Testis (tissue), 3 donors: ENCODE data around the gene CNDP1. TPM values are rescaled to one million over a fixed set of nuclear protein-coding genes. Genes with fewer than 3 reads are reported as not detected.

Experiments used
- DNase-seq: peaks from one replicate; pipeline ENCODE4 v3.0.0-alpha.2; 2019
- H3K27ac ChIP-seq, 2 donors: fragments of 200-600 bp; sonication (generic); one replicate each; pipeline ENCODE4 v1.5.1; 2019
- H3K27me3 ChIP-seq: fragments of 200-600 bp; sonication (generic); one replicate; pipeline ENCODE4 v1.5.1; 2019
- H3K36me3 ChIP-seq: fragments of 200-600 bp; sonication (generic); one replicate; pipeline ENCODE4 v1.5.1; 2017; ENCODE audit warnings: low read depth; ENCODE audit errors: missing control alignments
- H3K4me1 ChIP-seq: fragments of 200-600 bp; sonication (generic); one replicate; pipeline ENCODE4 v1.5.1; 2019
- H3K4me3 ChIP-seq, 2 donors: fragments of 200-600 bp; sonication (generic); one replicate each; pipeline ENCODE4 v1.5.1; 2017 to 2019
- H3K9me3 ChIP-seq: fragments of 200-600 bp; sonication (generic); one replicate; pipeline ENCODE4 v1.5.1; 2017
- CTCF ChIP-seq, 3 experiments: fragments of 450-650 bp in 2 of 3; fragments of 200-600 bp in 1 of 3; sonication (generic) in 1 of 3; IDR thresholded peaks; one replicate each; pipeline ENCODE4 v1.5.1; 2016 to 2019; ENCODE audit warnings: antibody characterized with exemption in 3 of 3, mild to moderate bottlenecking in 2 of 3, moderate library complexity in 1 of 3
- POLR2A ChIP-seq: fragments of 450-650 bp; IDR thresholded peaks from one replicate; pipeline ENCODE4 v1.6.1; 2017; ENCODE audit warnings: antibody characterized with exemption, mild to moderate bottlenecking, moderate library complexity
- WGBS, 2 donors: methylation state at CpG; one replicate each; pipeline ENCODE4 v1.1.5; 2018; 5-methylcytosine and 5-hydroxymethylcytosine counted together
- intact Hi-C: fragments of 100-400 bp; cut with DNase I; formaldehyde crosslinking; loops from one replicate; pipeline ENCODE4 v1.15.1; 2023; ENCODE audit warnings: low total_unique reads
- polyA plus RNA-seq: library from polyadenylated mRNA; stranded (reverse); fragments of 350-450 nt; fragmentation: Illumina TruSeq; extraction: RNeasy Lipid Tissue Mini Kit (QIAGEN cat#74804); gene quantifications from one replicate; pipeline ENCODE4 v1.2.3, GENCODE V29; 2014; ENCODE audit warnings: low read depth, low replicate concordance; ENCODE audit not compliant: insufficient read depth
- total RNA-seq, 2 donors: library from RNA; depleted of rRNA; stranded (reverse); fragments of >200 nt; gene quantifications; one replicate each; pipeline ENCODE4 v1.2.3, GENCODE V29; 2016

The CNDP1 gene
- total and polyA plus RNA-seq, 3 donors from 2014 or later, result 0.31 to 1.3 (median 0.40) TPM

- H3K27ac ChIP-seq, result no peak overlapping the region
- no peak for DNase-seq
- H3K27me3 ChIP-seq, result no peaks in the 10 kb centered on the region
- intact Hi-C loops, result no loop called here
- no peaks in the 10 kb centered on the region for H3K36me3 ChIP-seq
- H3K4me1 ChIP-seq, result peaks cover 15% of the 10 kb centered on the region
- H3K4me3 ChIP-seq, result no peak overlapping the region
- WGBS, 2 donors, result 92 to 95% methylated on average over 13 to 14 of the region's 14 CpGs
- H3K9me3 ChIP-seq, result no peaks in the 10 kb centered on the region
- TF ChIP-seq CTCF (IDR thresholded peaks at IDR 0.05) (no peak), POLR2A (no peak)
Observed at GRCh38 chr18:74507927-74508326, 26.4 kb upstream of the CNDP1 start.

- no peak overlapping the region for H3K4me3 ChIP-seq
- H3K9me3 ChIP-seq, result no peaks in the 10 kb centered on the region
- no peaks in the 10 kb centered on the region for H3K27me3 ChIP-seq
- TF ChIP-seq POLR2A (no peak), CTCF (IDR thresholded peaks at IDR 0.05) (no peak)
- intact Hi-C loops, result no loop called here
- H3K27ac ChIP-seq, result no peak overlapping the region
- no peaks in the 10 kb centered on the region for H3K36me3 ChIP-seq
- DNase-seq, result no peak
- 72 to 77% methylated on average over 9 of the region's 9 CpGs for WGBS, 2 donors
- H3K4me1 ChIP-seq, result peaks cover 15% of the 10 kb centered on the region
Observed at GRCh38 chr18:74508366-74508765, 25.9 kb upstream of the CNDP1 start.

- Histone ChIP-seq H3K27ac (no peak overlapping the region), H3K4me1 (peaks cover 15% of the 10 kb centered on the region), H3K9me3 (no peaks in the 10 kb centered on the region), H3K27me3 (no peaks in the 10 kb centered on the region), H3K36me3 (no peaks in the 10 kb centered on the region), H3K4me3 (no peak overlapping the region)
- intact Hi-C loops, result no loop called here
- no peak for DNase-seq
- TF ChIP-seq CTCF (IDR thresholded peaks at IDR 0.05), result no peak
- TF ChIP-seq POLR2A, result no peak
- WGBS, 2 donors, result 67 to 73% methylated on average over 11 of the region's 11 CpGs
Observed at GRCh38 chr18:74508821-74509225, 25.5 kb upstream of the CNDP1 start.

- TF ChIP-seq CTCF (IDR thresholded peaks at IDR 0.05), result no peak
- no peak overlapping the region for H3K27ac ChIP-seq
- H3K4me1 ChIP-seq, result peaks cover 15% of the 10 kb centered on the region
- no peak for DNase-seq
- intact Hi-C loops, result no loop called here
- no peaks in the 10 kb centered on the region for H3K9me3 ChIP-seq
- 82 to 85% methylated on average over 25 to 29 of the region's 29 CpGs for WGBS, 2 donors
- no peak overlapping the region for H3K4me3 ChIP-seq
- no peaks in the 10 kb centered on the region for H3K36me3 ChIP-seq
- H3K27me3 ChIP-seq, result no peaks in the 10 kb centered on the region
Observed at GRCh38 chr18:74509856-74510769, 24.2 kb upstream of the CNDP1 start.

- Histone ChIP-seq H3K36me3 (no peaks in the 10 kb centered on the region), H3K9me3 (no peaks in the 10 kb centered on the region), H3K27ac (no peak overlapping the region), H3K4me1 (peaks cover 13% of the 10 kb centered on the region), H3K27me3 (no peaks in the 10 kb centered on the region), H3K4me3 (no peak overlapping the region)
- DNase-seq, result no peak
- 79 to 86% methylated on average over 12 of the region's 12 CpGs for WGBS, 2 donors
- intact Hi-C loops, result no loop called here
- TF ChIP-seq CTCF (IDR thresholded peaks at IDR 0.05) (no peak), POLR2A (no peak)
Observed at GRCh38 chr18:74510770-74511095, 23.6 kb upstream of the CNDP1 start.
